Activated naive CD4-positive, alpha-beta T cell treated with anti-CD3 and anti-CD28 coated beads, Interleukin-2, amount 10 ng/mL, durations not matched to agents 7 days and 5 days (primary cell): ENCODE results near the gene LGALSL.

Experiments
- CTCF ChIA-PET: fragments of 350-600 bp; sonication (Branson Sonifier 250); formaldehyde crosslinking; loops from one replicate; lab custom pipeline; 2021; ENCODE audit warnings: antibody characterized with exemption; lab: Charles Lee
- DNase-seq: peaks from one replicate; pipeline ENCODE4 v3.0.0-alpha.2; 2020
- H3K27ac Mint-ChIP-seq: one replicate; pipeline ENCODE4 v1.8.0; 2021; ENCODE audit warnings: mild to moderate bottlenecking, moderate library complexity, mixed read lengths
- H3K27me3 Mint-ChIP-seq: one replicate; pipeline ENCODE4 v1.8.0; 2021; ENCODE audit warnings: mild to moderate bottlenecking, mixed read lengths
- H3K36me3 Mint-ChIP-seq: one replicate; pipeline ENCODE4 v1.8.0; 2021; ENCODE audit warnings: mixed read lengths
- H3K4me1 Mint-ChIP-seq: one replicate; pipeline ENCODE4 v1.8.0; 2021; ENCODE audit warnings: mixed read lengths
- H3K4me3 Mint-ChIP-seq: one replicate; pipeline ENCODE4 v1.8.0; 2021; ENCODE audit warnings: mild to moderate bottlenecking, moderate library complexity, mixed read lengths
- H3K9me3 Mint-ChIP-seq: one replicate; pipeline ENCODE4 v1.8.0; 2021; ENCODE audit warnings: mixed read lengths

LGALSL gene

GRCh38 chr2:64453770-64454385, at the start of gene LGALSL:
Gene LGALSL, plus strand, starts transcription at chr2:64454162. Its CDS starts 384 bp downstream, at chr2:64454546.
- no peaks in the 10 kb centered on the region for H3K9me3 Mint-ChIP-seq
- H3K27me3 Mint-ChIP-seq = peaks cover 51% of the 10 kb centered on the region
- peak within 1 kb of the TSS; percentile 85 for H3K4me3 Mint-ChIP-seq
- H3K36me3 Mint-ChIP-seq = no peaks in the 10 kb centered on the region
- peaks cover 12% of the 10 kb centered on the region for H3K4me1 Mint-ChIP-seq
- H3K27ac Mint-ChIP-seq = no peak within 1 kb of the TSS
- DNase-seq = peak; percentile 61
- CTCF ChIA-PET = interaction anchor here (1.4 kb wide), 1 partner anchor 34 kb away, joined by 3 read pairs; no protein-coding TSS in a partner anchor

GRCh38 chr2:64404743-64405142, 49.2 kb upstream of the LGALSL start:
- DNase-seq = no peak
- Mint-ChIP-seq H3K27me3 (peaks cover 19% of the 10 kb centered on the region), H3K27ac (peak overlapping the region; percentile 26), H3K36me3 (no peaks in the 10 kb centered on the region), H3K4me3 (no peak overlapping the region), H3K4me1 (peaks cover 4% of the 10 kb centered on the region), H3K9me3 (no peaks in the 10 kb centered on the region)
- CTCF ChIA-PET = no interaction called here

GRCh38 chr2:64405581-64406406, 48.2 kb upstream of the LGALSL start:
- Mint-ChIP-seq H3K36me3 (no peaks in the 10 kb centered on the region), H3K4me1 (peaks cover 4% of the 10 kb centered on the region), H3K27ac (no peak overlapping the region), H3K9me3 (no peaks in the 10 kb centered on the region), H3K27me3 (peaks cover 19% of the 10 kb centered on the region), H3K4me3 (no peak overlapping the region)
- DNase-seq = no peak
- CTCF ChIA-PET = no interaction called here

GRCh38 chr2:64406407-64406774, 47.6 kb upstream of the LGALSL start:
- Mint-ChIP-seq H3K9me3 (no peaks in the 10 kb centered on the region), H3K4me3 (no peak overlapping the region), H3K27ac (no peak overlapping the region), H3K27me3 (peaks cover 14% of the 10 kb centered on the region), H3K4me1 (peaks cover 4% of the 10 kb centered on the region), H3K36me3 (no peaks in the 10 kb centered on the region)
- no peak for DNase-seq
- CTCF ChIA-PET = no interaction called here

- H3K27me3 Mint-ChIP-seq = peaks cover 10% of the 10 kb centered on the region
- H3K9me3 Mint-ChIP-seq = no peaks in the 10 kb centered on the region
- CTCF ChIA-PET = no interaction called here
- H3K4me3 Mint-ChIP-seq = no peak overlapping the region
- H3K27ac Mint-ChIP-seq = no peak overlapping the region
- H3K36me3 Mint-ChIP-seq = no peaks in the 10 kb centered on the region
- DNase-seq = no peak
- peaks cover 4% of the 10 kb centered on the region for H3K4me1 Mint-ChIP-seq
Observed at GRCh38 chr2:64408031-64408430, 45.9 kb upstream of the LGALSL start.

- Mint-ChIP-seq H3K27me3 (peaks cover 13% of the 10 kb centered on the region), H3K36me3 (no peaks in the 10 kb centered on the region), H3K4me3 (no peak overlapping the region), H3K9me3 (no peaks in the 10 kb centered on the region), H3K4me1 (no peaks in the 10 kb centered on the region), H3K27ac (no peak overlapping the region)
- no peak for DNase-seq
- CTCF ChIA-PET = interaction anchor here (1.7 kb wide), 1 partner anchor 80 kb away, joined by 6 read pairs; no protein-coding TSS in a partner anchor
Observed at GRCh38 chr2:64410671-64411070, 43.3 kb upstream of the LGALSL start.

- Mint-ChIP-seq H3K4me1 (no peaks in the 10 kb centered on the region), H3K9me3 (no peaks in the 10 kb centered on the region), H3K27me3 (peaks cover 13% of the 10 kb centered on the region), H3K36me3 (no peaks in the 10 kb centered on the region), H3K27ac (no peak overlapping the region), H3K4me3 (no peak overlapping the region)
- no peak for DNase-seq
- CTCF ChIA-PET = no interaction called here
Observed at GRCh38 chr2:64412671-64413070, 41.3 kb upstream of the LGALSL start.

- no peak overlapping the region for H3K4me3 Mint-ChIP-seq
- CTCF ChIA-PET = no interaction called here
- no peaks in the 10 kb centered on the region for H3K4me1 Mint-ChIP-seq
- no peaks in the 10 kb centered on the region for H3K9me3 Mint-ChIP-seq
- H3K36me3 Mint-ChIP-seq = no peaks in the 10 kb centered on the region
- peaks cover 10% of the 10 kb centered on the region for H3K27me3 Mint-ChIP-seq
- no peak for DNase-seq
- no peak overlapping the region for H3K27ac Mint-ChIP-seq
Observed at GRCh38 chr2:64414736-64415435, 39.1 kb upstream of the LGALSL start.

- no peak overlapping the region for H3K4me3 Mint-ChIP-seq
- H3K9me3 Mint-ChIP-seq = no peaks in the 10 kb centered on the region
- CTCF ChIA-PET = no interaction called here
- H3K27ac Mint-ChIP-seq = no peak overlapping the region
- no peak for DNase-seq
- H3K27me3 Mint-ChIP-seq = peaks cover 9% of the 10 kb centered on the region
- no peaks in the 10 kb centered on the region for H3K36me3 Mint-ChIP-seq
- no peaks in the 10 kb centered on the region for H3K4me1 Mint-ChIP-seq
Observed at GRCh38 chr2:64417624-64418023, 36.3 kb upstream of the LGALSL start.

- Mint-ChIP-seq H3K4me1 (no peaks in the 10 kb centered on the region), H3K27me3 (peaks cover 13% of the 10 kb centered on the region), H3K36me3 (no peaks in the 10 kb centered on the region), H3K9me3 (no peaks in the 10 kb centered on the region), H3K4me3 (no peak overlapping the region), H3K27ac (no peak overlapping the region)
- CTCF ChIA-PET = no interaction called here
- DNase-seq = no peak
Observed at GRCh38 chr2:64419596-64420165, 34.3 kb upstream of the LGALSL start.

GRCh38 chr2:64420677-64421076, 33.3 kb upstream of the LGALSL start:
- H3K9me3 Mint-ChIP-seq = no peaks in the 10 kb centered on the region
- CTCF ChIA-PET = no interaction called here
- H3K4me1 Mint-ChIP-seq = no peaks in the 10 kb centered on the region
- no peak overlapping the region for H3K27ac Mint-ChIP-seq
- no peaks in the 10 kb centered on the region for H3K36me3 Mint-ChIP-seq
- no peak for DNase-seq
- H3K27me3 Mint-ChIP-seq = peaks cover 19% of the 10 kb centered on the region
- H3K4me3 Mint-ChIP-seq = no peak overlapping the region

- no peaks in the 10 kb centered on the region for H3K4me1 Mint-ChIP-seq
- DNase-seq = no peak
- CTCF ChIA-PET = no interaction called here
- H3K27ac Mint-ChIP-seq = no peak overlapping the region
- no peak overlapping the region for H3K4me3 Mint-ChIP-seq
- no peaks in the 10 kb centered on the region for H3K36me3 Mint-ChIP-seq
- H3K27me3 Mint-ChIP-seq = peaks cover 19% of the 10 kb centered on the region
- no peaks in the 10 kb centered on the region for H3K9me3 Mint-ChIP-seq
Observed at GRCh38 chr2:64421201-64421600, 32.8 kb upstream of the LGALSL start.

GRCh38 chr2:64422466-64422865, 31.5 kb upstream of the LGALSL start:
- Mint-ChIP-seq H3K4me1 (no peaks in the 10 kb centered on the region), H3K27ac (no peak overlapping the region), H3K9me3 (no peaks in the 10 kb centered on the region), H3K27me3 (peaks cover 14% of the 10 kb centered on the region), H3K36me3 (no peaks in the 10 kb centered on the region), H3K4me3 (no peak overlapping the region)
- no peak for DNase-seq
- CTCF ChIA-PET = no interaction called here

GRCh38 chr2:64423303-64423702, 30.7 kb upstream of the LGALSL start:
- Mint-ChIP-seq H3K36me3 (no peaks in the 10 kb centered on the region), H3K27me3 (peaks cover 14% of the 10 kb centered on the region), H3K4me1 (no peaks in the 10 kb centered on the region), H3K4me3 (no peak overlapping the region), H3K27ac (no peak overlapping the region), H3K9me3 (no peaks in the 10 kb centered on the region)
- no peak for DNase-seq
- CTCF ChIA-PET = interaction anchor here (1.1 kb wide), 1 partner anchor 33 kb away, joined by 3 read pairs; no protein-coding TSS in a partner anchor
